Measurements from ENCODE around the gene AGRN. TPM values are rescaled to one million over a fixed set of nuclear protein-coding genes. Genes with fewer than 3 reads are reported as not detected.
"Not testable (repeated sequence)": the region's sequence is repeated elsewhere in the genome, so short reads cannot be mapped to it uniquely, and the experiment has no call there.

The AGRN gene
- total RNA-seq, 1 donor from 2014 or later: 479 TPM

DNA sequence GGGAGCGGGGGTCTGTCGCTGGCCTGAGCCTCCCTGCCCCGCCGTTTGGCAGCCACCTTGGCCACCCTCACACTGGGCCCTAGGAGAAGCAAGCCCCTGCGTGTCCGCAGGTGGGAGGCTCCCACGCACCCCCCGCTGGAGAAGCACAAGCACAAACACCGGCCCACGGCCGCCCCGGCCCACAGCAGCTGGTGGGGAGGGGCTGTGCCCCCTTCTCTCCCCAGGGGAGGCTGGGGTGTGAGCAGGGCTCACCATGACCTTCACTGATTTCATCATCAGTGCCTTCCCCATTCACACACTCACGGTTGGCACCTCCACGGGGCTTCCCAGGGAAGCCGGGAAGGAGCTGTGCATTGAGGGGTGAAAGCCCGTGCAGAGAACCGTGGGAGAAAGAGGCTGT lies 7.9 kb downstream of the AGRN start:
- Histone ChIP-seq H3K27me3 (ENCODE audit: control insufficient read depth, insufficient read depth, low read length) (no peaks in the 10 kb centered on the region), H3K36me3 (ENCODE audit: control insufficient read depth, insufficient read depth, low read length) (peaks cover 2% of the 10 kb centered on the region), H3K4me3 (ENCODE audit: low read depth, low read length) (no peak overlapping the region)
- no peak for DNase-seq (ENCODE audit: low read depth)
- TF ChIP-seq, protein P1, sequence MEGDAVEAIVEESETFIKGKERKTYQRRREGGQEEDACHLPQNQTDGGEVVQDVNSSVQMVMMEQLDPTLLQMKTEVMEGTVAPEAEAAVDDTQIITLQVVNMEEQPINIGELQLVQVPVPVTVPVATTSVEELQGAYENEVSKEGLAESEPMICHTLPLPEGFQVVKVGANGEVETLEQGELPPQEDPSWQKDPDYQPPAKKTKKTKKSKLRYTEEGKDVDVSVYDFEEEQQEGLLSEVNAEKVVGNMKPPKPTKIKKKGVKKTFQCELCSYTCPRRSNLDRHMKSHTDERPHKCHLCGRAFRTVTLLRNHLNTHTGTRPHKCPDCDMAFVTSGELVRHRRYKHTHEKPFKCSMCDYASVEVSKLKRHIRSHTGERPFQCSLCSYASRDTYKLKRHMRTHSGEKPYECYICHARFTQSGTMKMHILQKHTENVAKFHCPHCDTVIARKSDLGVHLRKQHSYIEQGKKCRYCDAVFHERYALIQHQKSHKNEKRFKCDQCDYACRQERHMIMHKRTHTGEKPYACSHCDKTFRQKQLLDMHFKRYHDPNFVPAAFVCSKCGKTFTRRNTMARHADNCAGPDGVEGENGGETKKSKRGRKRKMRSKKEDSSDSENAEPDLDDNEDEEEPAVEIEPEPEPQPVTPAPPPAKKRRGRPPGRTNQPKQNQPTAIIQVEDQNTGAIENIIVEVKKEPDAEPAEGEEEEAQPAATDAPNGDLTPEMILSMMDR (IDR thresholded peaks at IDR 0.05; ENCODE audit: insufficient read depth, low read length, poor library complexity, severe bottlenecking): no peak

DNA sequence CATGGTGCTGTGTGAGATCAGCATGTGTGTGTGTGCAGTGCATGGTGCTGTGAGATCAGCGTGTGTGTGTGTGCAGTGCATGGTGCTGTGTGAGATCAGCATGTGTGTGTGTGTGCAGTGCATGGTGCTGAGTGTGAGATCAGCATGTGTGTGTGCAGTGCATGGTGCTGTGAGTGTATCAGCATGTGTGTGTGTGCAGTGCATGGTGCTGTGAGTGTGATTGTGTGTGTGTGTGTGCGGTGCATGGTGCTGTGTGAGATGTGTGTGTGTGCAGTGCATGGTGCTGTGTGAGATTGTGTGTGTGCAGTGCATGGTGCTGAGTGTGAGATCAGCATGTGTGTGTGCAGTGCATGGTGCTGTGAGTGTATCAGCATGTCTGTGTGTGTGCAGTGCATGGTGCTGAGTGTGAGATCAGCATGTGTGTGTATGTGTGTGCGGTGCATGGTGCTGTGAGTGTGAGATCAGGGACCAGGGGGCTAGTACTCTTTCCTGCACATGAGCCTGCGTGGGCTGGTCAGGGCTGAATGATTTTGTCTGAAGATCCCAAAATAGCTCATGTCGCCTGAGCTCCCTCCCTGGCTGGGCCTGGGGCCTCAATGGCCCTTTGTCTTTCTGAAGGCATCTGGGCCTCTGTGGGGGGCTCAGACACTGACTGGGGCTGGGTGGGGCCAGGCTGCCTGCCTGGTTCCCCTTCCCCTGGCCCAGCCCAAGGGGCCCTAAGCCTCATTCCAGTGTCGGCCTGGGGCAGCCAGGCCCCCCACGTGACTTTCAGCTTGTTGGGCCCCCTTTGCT lies 11.1 kb downstream of the AGRN start:
- H3K36me3 ChIP-seq (ENCODE audit: control insufficient read depth, insufficient read depth, low read length); H3K27me3 ChIP-seq (ENCODE audit: control insufficient read depth, insufficient read depth, low read length); DNase-seq (ENCODE audit: low read depth); H3K4me3 ChIP-seq (ENCODE audit: low read depth, low read length): not testable (repeated sequence)

DNA sequence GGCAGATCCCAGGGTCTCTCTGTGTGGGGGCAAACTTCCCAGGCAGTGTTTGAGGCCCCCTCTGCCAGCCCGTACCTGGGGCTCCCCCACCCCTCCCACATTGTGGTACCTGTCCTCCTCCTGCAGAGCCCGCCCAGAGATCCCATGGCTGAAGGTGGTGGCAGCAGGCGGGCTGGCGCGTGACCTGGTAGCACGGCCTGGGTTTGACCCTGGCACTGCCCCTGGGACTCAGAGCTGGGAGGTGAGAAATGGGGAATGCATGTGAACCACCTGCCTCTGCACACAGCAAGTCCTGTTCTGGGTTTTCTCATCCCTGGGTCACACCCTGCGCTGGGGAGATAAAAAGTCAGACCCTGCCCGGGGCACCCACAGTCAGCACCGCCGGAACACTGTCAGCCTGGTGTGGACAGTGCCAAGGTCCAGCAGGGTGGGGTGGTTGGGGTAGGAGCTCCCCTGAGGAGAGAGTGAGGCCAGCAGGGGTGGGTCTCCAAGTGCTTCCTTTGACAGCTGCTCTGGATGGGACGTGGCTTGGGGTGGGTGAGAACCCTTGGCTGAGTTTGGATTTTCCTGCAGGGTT lies 11.8 kb downstream of the AGRN start:
- H3K4me3 ChIP-seq (ENCODE audit: low read depth, low read length): no peak overlapping the region
- TF ChIP-seq, protein P1 (IDR thresholded peaks at IDR 0.05; ENCODE audit: insufficient read depth, low read length, poor library complexity, severe bottlenecking): no peak
- H3K36me3 ChIP-seq (ENCODE audit: control insufficient read depth, insufficient read depth, low read length): peaks cover 1% of the 10 kb centered on the region
- no peak for DNase-seq (ENCODE audit: low read depth)
- H3K27me3 ChIP-seq (ENCODE audit: control insufficient read depth, insufficient read depth, low read length): no peaks in the 10 kb centered on the region

DNA sequence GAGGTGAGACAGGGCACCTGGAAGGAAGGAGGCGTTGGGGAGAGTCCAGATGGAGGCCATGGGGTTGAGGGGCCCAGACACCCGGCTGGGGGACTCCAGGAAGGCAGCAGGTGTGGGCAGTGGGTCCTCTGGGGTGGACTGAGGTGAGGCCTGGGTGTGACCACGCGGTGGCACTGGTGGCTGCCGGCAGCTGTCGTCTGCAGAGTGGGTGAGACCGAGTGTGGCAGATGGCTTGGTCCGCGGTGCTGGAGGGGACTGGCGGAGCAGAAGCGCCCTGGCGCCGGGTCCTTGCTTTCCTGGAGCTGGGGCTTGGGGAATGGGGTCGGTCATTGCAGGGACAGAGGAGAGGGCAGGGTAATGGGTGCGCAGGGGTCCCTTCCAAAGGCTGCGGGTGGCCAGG lies 12.5 kb downstream of the AGRN start:
- H3K36me3 ChIP-seq (ENCODE audit: control insufficient read depth, insufficient read depth, low read length): peaks cover 1% of the 10 kb centered on the region
- no peak overlapping the region for H3K4me3 ChIP-seq (ENCODE audit: low read depth, low read length)
- TF ChIP-seq, protein P1 (IDR thresholded peaks at IDR 0.05; ENCODE audit: insufficient read depth, low read length, poor library complexity, severe bottlenecking): no peak
- H3K27me3 ChIP-seq (ENCODE audit: control insufficient read depth, insufficient read depth, low read length): no peaks in the 10 kb centered on the region
- no peak for DNase-seq (ENCODE audit: low read depth)

DNA sequence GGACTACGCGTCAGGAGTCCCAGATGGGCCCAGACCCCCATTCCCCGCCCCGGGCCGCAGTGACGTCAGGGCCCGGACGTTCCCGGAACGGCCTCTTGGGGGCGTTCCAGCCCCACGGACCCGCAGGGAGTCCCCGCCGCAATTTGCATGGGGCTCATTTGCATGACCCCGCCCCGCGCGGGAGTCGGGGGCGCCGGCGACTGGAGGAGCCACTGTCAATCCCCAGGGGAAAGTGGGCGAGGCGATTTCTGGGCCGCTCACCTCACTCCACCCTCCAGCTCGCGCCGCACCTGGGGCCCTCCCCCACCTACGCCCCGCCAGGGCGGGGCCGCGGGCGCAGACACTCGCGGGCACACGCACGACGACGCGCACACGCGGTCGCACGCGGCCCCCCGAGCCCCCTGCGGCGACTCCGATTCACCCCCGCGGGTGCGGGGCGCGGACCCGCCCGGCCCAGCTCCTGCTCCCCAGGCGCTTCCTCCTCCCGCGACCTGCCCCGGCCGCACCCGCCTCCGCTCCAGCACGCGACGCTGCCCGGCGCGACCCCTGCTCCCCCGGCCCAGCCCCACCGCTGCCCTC lies 13.2 kb downstream of the AGRN start:
- H3K27me3 ChIP-seq (ENCODE audit: control insufficient read depth, insufficient read depth, low read length): no peaks in the 10 kb centered on the region
- DNase-seq (ENCODE audit: low read depth): peak; percentile 42
- H3K4me3 ChIP-seq (ENCODE audit: low read depth, low read length): peak overlapping the region; percentile 8
- TF ChIP-seq, protein P1 (IDR thresholded peaks at IDR 0.05; ENCODE audit: insufficient read depth, low read length, poor library complexity, severe bottlenecking): peak; percentile 79
- H3K36me3 ChIP-seq (ENCODE audit: control insufficient read depth, insufficient read depth, low read length): peaks cover 1% of the 10 kb centered on the region

DNA sequence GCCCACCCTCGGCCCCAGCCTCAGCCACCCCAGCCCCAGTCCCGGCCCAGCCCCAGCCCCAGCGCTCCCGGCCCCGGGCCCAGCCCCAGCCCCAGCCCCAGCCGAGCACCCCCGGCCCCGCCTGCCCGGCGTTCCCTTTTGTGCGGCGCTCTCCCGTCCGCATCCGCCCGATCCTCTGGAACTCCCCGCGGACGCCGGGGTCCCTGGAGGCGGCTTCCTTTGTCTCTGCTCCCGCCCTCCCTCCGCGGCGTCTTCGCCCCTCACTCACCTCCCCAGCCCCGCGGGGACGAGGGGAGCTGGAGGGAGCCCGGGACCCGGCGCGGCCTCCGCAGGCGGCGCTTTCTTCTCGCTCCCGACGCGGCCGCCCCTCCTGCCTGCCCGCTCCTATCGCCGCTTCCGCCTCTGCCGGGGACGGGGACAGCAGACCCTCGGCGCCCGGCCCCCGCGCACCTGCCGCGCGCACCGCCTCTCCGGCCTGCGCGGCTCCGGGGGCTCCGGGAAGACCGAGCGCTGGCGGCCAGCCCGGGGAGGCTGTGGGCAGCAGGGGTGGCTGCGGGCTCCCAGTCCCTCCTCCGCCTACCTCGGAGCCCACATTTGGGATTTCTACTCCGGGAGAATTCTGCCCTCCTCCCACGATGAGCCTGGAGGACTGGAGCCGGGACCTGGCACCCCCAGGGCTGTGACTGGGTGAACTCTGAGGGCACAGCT lies 14.0 kb downstream of the AGRN start:
- Histone ChIP-seq H3K4me3 (ENCODE audit: low read depth, low read length) (no peak overlapping the region), H3K36me3 (ENCODE audit: control insufficient read depth, insufficient read depth, low read length) (peaks cover 1% of the 10 kb centered on the region), H3K27me3 (ENCODE audit: control insufficient read depth, insufficient read depth, low read length) (no peaks in the 10 kb centered on the region)
- TF ChIP-seq, protein P1 (IDR thresholded peaks at IDR 0.05; ENCODE audit: insufficient read depth, low read length, poor library complexity, severe bottlenecking): no peak
- no peak for DNase-seq (ENCODE audit: low read depth)

Data from kidney epithelial cell (primary cell).